Activated naive CD4-positive, alpha-beta T cell treated with anti-CD3 and anti-CD28 coated beads for 36 hours (primary cell): ENCODE data around the gene XPNPEP3. TPM values are rescaled to one million over a fixed set of nuclear protein-coding genes. Genes with fewer than 3 reads are reported as not detected.
"Not testable (repeated sequence)": the region's sequence is repeated elsewhere in the genome, so short reads cannot be mapped to it uniquely, and the experiment has no call there.

Experiments
- CTCF ChIA-PET: fragments of 350-600 bp; sonication (Branson Sonifier 250); formaldehyde crosslinking; loops from one replicate; lab custom pipeline; 2021; ENCODE audit warnings: antibody characterized with exemption; lab: Charles Lee
- DNase-seq: peaks from one replicate; pipeline ENCODE4 v3.0.0-alpha.2; 2020
- H3K27ac Mint-ChIP-seq: one replicate; pipeline ENCODE4 v1.8.0; 2021; ENCODE audit warnings: mild to moderate bottlenecking, mixed read lengths
- H3K27me3 Mint-ChIP-seq: one replicate; pipeline ENCODE4 v1.8.0; 2021; ENCODE audit warnings: low read depth, mixed read lengths
- H3K36me3 Mint-ChIP-seq: one replicate; pipeline ENCODE4 v1.8.0; 2021; ENCODE audit warnings: low read depth, mixed read lengths
- H3K4me1 Mint-ChIP-seq: one replicate; pipeline ENCODE4 v1.8.0; 2021; ENCODE audit warnings: low read depth, mixed read lengths
- H3K4me3 Mint-ChIP-seq: one replicate; pipeline ENCODE4 v1.8.0; 2021; ENCODE audit warnings: mild to moderate bottlenecking, moderate library complexity, mixed read lengths
- H3K9me3 Mint-ChIP-seq: one replicate; pipeline ENCODE4 v1.8.0; 2021; ENCODE audit warnings: mixed read lengths
- intact Hi-C: fragments of 100-400 bp; cut with micrococcal nuclease; formaldehyde crosslinking; loops from one replicate; pipeline ENCODE4 v1.15.1; 2023
- total RNA-seq, 2 experiments: library from RNA; stranded (reverse); gene quantifications; one replicate each; pipeline ENCODE4 v1.2.3, GENCODE V29; 2021

The XPNPEP3 gene
- total RNA-seq = 10 to 100 TPM; 15.7 to 19.6 TPM

DNA sequence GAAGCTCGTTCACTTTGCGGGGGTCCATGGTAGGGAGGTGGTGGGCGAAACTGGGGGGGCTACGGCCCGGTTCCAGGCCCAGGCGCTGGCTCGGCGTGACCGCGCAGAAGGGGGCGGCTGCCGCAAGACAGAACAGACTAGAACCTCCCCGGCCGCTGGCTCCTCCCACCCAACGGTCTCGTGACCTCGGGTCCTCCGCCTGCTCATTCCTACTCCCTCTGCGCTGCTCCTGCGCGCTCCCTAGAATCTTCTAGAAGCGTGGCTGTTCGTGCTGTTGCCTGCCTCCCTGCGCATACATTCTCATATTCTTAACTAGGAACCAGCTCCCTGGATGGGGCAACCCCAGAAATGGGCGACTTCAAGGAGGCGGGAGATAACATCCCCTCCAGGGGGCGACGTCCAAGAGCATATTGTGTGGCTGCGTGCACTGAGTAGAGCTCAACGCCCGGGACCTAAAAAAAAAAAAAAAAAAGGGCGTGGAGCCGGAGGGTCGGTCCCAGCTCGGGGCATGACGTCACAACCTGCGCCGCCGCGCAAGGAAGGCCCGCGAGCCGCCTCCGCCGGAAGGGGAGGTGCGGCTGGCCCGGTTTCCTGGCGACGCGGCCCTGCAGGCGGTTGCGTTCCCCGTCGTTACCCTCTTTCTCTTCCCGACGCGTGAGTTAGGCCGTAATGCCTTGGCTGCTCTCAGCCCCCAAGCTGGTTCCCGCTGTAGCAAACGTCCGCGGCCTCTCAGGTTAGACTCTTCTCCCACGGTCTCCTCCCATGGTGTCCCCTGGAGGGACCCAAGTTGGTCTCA lies at the start of gene XPNPEP3, which contains the start of gene ST13:
XPNPEP3 (plus strand) TSS at position 636 of the 796 bp plus-strand sequence; CDS start at position 670, 34 bp downstream.
ST13 (minus strand) TSS at position 127 of the 796 bp plus-strand sequence; CDS start at position 28, 99 bp downstream.
- Mint-ChIP-seq H3K36me3 (peaks cover 7% of the 10 kb centered on the region), H3K9me3 (no peaks in the 10 kb centered on the region), H3K4me1 (peaks cover 51% of the 10 kb centered on the region), H3K4me3 (peak within 1 kb of the TSS; percentile 95), H3K27ac (peak within 1 kb of the TSS; percentile 99), H3K27me3 (no peaks in the 10 kb centered on the region)
- peak; percentile 98 for DNase-seq
- intact Hi-C loops = loop anchor here (1.0 to 10.0 kb wide), 9 partner anchors 37 to 588 kb away; partner anchors contain the start of genes EP300, MRTFA, RANGAP1 and RBX1
- CTCF ChIA-PET = interaction anchor here (0.6 to 1.6 kb wide), 5 partner anchors 15 to 514 kb away, joined by 3 to 5 read pairs (median 3); no protein-coding TSS in a partner anchor

DNA sequence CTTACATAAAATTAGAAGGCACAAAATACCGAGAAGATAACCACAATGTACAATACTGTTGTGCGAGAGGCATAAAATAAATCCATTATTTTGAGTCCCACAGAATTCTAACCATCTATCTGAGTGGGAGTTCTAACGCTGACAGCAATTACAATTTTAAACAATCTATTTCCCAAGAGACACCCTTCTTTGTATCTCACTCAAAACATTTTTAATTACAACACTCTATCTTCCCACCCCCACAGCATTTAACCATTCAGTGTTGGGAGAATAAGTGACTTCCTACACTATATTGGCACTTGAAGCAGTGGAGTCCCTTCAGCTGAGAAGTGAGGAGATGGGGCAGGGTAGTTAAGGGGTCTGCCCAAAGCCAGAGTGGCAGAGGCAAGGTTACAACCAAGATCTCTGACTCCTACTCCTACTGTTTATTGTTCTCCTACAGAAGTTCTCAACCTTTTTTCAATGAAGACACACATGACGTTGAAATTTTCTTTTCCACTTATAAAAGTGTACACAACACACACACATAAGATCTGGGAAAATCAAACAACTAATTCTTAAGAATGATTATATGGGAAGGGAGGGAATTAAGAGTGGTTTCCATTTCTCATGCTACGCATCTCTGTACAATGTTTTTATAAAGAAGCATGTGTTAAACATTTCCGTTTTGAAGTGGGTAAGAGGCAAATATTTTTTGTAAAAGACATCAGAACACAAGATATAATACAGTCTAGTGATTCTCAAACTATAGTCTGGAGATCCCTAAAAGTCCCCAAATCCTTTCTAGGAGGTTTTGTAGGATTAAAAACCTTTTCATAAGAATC lies 48.7 kb upstream of the XPNPEP3 start:
- peaks cover 2% of the 10 kb centered on the region for H3K36me3 Mint-ChIP-seq
- CTCF ChIA-PET = no interaction called here
- H3K4me1 Mint-ChIP-seq = peaks cover 14% of the 10 kb centered on the region
- no peak overlapping the region for H3K4me3 Mint-ChIP-seq
- intact Hi-C loops = no loop called here
- no peak for DNase-seq
- H3K9me3 Mint-ChIP-seq = no peaks in the 10 kb centered on the region
- H3K27me3 Mint-ChIP-seq = no peaks in the 10 kb centered on the region
- no peak overlapping the region for H3K27ac Mint-ChIP-seq

DNA sequence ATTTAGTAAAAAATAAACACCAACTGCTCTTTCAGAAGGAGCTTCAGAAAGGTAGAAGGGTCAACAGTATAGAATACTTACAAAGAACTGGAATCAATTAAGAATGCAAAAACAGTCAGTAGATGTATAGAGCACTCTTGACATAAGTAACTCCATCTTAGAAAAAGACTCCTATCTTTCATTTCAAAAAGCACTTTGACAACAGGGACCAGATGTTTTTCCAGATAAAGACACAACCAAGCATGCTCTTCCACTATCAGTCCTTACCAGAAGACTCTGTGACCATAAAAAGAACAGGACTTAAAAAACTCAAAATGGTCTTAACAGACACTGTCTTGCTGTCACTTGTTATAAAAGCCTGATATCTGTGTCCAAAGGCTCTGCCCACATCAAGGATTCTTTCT lies 43.0 kb upstream of the XPNPEP3 start:
- H3K9me3 Mint-ChIP-seq = no peaks in the 10 kb centered on the region
- H3K27me3 Mint-ChIP-seq = no peaks in the 10 kb centered on the region
- intact Hi-C loops = no loop called here
- no peak for DNase-seq
- H3K4me3 Mint-ChIP-seq = no peak overlapping the region
- CTCF ChIA-PET = no interaction called here
- peaks cover 33% of the 10 kb centered on the region for H3K4me1 Mint-ChIP-seq
- peaks cover 15% of the 10 kb centered on the region for H3K36me3 Mint-ChIP-seq
- H3K27ac Mint-ChIP-seq = no peak overlapping the region

DNA sequence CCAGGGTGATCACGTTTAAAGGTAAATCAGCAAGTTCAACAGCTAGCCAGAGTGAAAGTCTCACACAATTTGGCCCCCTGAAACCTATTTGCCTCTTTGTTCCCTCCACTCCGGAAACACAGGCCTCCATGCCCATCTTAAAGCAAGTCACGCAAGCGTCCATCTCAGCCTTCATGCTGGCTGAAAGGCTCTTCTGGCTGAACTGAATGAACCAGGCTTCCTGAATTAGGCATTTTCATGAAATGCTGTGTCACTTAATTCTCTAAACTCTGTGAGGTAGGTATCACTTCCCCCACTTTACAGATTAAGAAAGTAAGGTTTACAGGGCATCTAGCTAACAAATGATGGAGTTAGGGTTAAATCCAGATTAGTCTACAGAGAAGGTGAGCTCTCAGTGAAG lies 39.2 kb upstream of the XPNPEP3 start:
- no peak for DNase-seq
- Mint-ChIP-seq H3K4me3 (peak overlapping the region; percentile 94), H3K36me3 (peaks cover 15% of the 10 kb centered on the region), H3K27ac (peak overlapping the region; percentile 61), H3K4me1 (peaks cover 36% of the 10 kb centered on the region), H3K9me3 (no peaks in the 10 kb centered on the region), H3K27me3 (no peaks in the 10 kb centered on the region)
- CTCF ChIA-PET = interaction anchor here (1.2 to 1.5 kb wide), 2 partner anchors 82 to 135 kb away, joined by 6 to 9 read pairs; no protein-coding TSS in a partner anchor
- intact Hi-C loops = loop anchor here (1.0 to 5.0 kb wide), 5 partner anchors 53 to 181 kb away; partner anchors contain the start of gene MRTFA

DNA sequence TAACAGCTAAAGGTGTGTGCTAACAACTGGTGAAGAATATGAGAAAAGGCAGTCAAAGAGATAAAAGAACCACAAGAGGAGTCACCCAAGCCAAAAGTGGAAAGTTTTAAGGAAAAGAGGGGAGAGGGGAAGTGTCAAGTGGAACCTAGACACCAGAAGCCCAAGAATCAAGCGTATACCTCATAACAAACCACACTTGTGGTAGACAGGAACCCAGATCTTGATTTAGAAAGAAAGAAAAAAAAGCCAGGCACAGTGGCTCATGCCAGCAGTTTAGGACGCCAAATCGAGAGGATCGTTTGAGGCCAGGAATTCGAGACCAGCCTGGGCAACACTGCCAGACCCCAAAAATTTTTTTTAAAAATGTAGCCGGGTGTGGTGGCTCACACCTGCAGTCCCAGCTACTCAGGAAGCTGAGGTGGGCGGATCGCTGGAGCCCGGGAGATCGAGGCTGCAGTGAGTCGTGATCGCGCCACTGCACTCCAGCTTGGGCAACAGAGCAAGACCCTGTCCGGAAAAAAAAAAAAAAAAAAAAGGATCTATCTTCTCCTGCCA lies 38.7 kb upstream of the XPNPEP3 start:
- DNase-seq = peak; percentile 10
- Mint-ChIP-seq H3K36me3 (peaks cover 15% of the 10 kb centered on the region), H3K4me1 (peaks cover 36% of the 10 kb centered on the region), H3K4me3 (peak overlapping the region; percentile 94), H3K9me3 (no peaks in the 10 kb centered on the region), H3K27ac (peak overlapping the region; percentile 83), H3K27me3 (no peaks in the 10 kb centered on the region)
- intact Hi-C loops = loop anchor here (1.0 to 5.0 kb wide), 5 partner anchors 53 to 181 kb away; partner anchors contain the start of gene MRTFA
- CTCF ChIA-PET = interaction anchor here (0.6 to 1.5 kb wide), 5 partner anchors 82 to 1469 kb away, joined by 3 to 9 read pairs (median 4); no protein-coding TSS in a partner anchor

DNA sequence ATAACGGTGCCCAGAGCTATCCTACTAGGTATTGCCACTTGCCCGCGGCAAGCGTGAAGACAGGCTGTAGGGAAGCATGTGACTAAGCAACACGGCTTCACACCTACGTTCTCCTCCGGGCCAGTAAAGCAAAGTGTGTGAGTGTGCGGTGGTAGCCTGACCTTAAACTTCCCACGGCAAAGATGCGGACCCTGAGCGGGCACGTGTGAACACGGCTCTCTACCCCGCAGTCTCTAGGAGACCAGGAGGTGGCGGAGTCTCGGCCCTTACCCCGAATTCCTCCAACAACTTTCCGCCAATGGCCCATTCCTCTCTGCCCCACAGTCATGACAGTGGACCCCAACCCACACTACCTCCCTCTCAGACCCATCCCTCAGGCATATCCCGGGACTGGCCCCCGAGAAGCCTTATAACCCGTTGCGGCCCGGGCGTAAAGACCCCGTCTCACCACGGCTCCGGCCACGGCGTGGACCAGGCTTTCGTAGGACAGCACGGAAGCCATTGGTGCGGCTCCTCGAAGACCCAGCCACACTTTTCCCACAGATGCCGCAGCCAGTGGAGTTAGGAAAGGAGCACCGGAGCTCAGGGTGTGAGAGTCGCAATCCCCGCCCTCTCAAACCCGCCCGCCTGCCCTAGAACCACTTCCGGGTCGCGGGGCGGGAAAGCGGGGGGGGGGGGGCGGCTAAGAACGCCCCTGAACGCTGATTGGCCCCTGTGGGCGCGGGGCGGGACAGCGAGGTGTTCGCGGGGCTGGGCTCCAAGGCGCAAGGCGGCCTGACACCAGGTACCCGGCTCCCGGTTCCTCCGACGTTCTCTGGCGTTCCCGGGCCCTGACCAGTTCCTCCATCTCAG lies 38.0 kb upstream of the XPNPEP3 start, which contains the start of gene SLC25A17:
SLC25A17 (minus strand) TSS at position 600 of the 852 bp plus-strand sequence; CDS start at position 502, 98 bp downstream.
- CTCF ChIA-PET = interaction anchor here (0.6 to 1.5 kb wide), 6 partner anchors 17 to 1470 kb away, joined by 3 to 9 read pairs (median 4); no protein-coding TSS in a partner anchor
- Mint-ChIP-seq H3K9me3 (no peaks in the 10 kb centered on the region), H3K4me1 (peaks cover 34% of the 10 kb centered on the region)

DNA sequence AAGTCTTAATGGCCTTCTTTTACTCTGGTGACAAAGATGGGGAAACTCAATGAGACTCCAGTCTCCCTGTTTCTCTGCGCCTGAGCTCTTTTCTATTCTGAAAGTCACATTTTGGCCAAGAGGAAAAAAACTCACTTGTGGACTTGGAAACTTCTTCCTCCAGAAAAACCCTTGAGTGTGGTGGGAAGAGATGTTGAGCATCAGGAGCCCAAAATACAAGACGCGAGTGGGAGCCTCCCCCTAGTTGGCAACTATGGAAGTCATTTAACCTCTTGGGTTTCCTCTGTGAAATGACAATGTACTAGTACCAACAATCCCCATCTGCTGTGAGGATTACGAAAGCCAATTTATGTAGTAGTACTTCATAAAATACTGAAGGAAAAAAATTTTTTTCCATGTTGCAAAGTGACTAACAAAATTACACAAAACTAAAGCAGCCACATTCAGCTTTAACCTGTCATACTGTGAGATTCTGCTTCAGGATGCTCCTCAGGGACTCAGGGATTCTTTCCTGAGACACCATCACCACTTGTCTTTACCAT lies 37.3 kb upstream of the XPNPEP3 start:
- intact Hi-C loops = loop anchor here (1.0 to 5.0 kb wide), 5 partner anchors 37 to 183 kb away; partner anchors contain the start of genes MRTFA and ST13
- peak; percentile 13 for DNase-seq
- H3K4me1 Mint-ChIP-seq = peaks cover 31% of the 10 kb centered on the region
- CTCF ChIA-PET = interaction anchor here (1.5 kb wide), 1 partner anchor 17 kb away, joined by 4 read pairs; no protein-coding TSS in a partner anchor
- H3K9me3 Mint-ChIP-seq = no peaks in the 10 kb centered on the region
- no peaks in the 10 kb centered on the region for H3K27me3 Mint-ChIP-seq
- H3K4me3 Mint-ChIP-seq = peak overlapping the region; percentile 94
- peak overlapping the region; percentile 47 for H3K27ac Mint-ChIP-seq
- H3K36me3 Mint-ChIP-seq = peaks cover 13% of the 10 kb centered on the region

More for the DNA sequence above, 38.0 kb upstream of the XPNPEP3 start, which contains the start of gene SLC25A17:
- Mint-ChIP-seq H3K27me3 (no peaks in the 10 kb centered on the region), H3K27ac (peak within 1 kb of the TSS; percentile 83), H3K4me3 (peak within 1 kb of the TSS; percentile 94), H3K36me3 (peaks cover 16% of the 10 kb centered on the region)
- DNase-seq = peak; percentile 89
- intact Hi-C loops = loop anchor here (1.0 to 5.0 kb wide), 6 partner anchors 37 to 182 kb away; partner anchors contain the start of genes MRTFA and ST13

DNA sequence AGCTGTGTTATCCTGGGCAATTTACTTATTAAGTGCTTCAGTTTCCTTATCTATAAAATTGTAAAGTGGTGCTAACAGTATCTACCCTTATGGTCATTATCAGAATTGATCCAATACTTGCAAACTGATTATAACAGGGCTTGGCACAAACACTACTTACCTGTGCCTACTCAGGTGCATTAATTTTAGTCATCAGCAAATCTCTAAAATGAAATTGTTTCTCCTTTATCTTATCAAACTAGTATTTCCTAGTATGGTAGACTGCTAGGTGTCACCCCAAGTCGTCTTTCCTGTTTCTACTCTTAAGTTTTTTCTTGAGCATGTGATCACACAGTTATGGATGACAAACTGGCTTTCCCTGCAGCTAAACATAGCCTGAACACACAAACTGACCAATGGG lies 33.5 kb upstream of the XPNPEP3 start:
- H3K9me3 Mint-ChIP-seq = no peaks in the 10 kb centered on the region
- H3K36me3 Mint-ChIP-seq = peaks cover 9% of the 10 kb centered on the region
- no peaks in the 10 kb centered on the region for H3K27me3 Mint-ChIP-seq
- intact Hi-C loops = no loop called here
- H3K4me3 Mint-ChIP-seq = no peak overlapping the region
- no peak for DNase-seq
- peaks cover 10% of the 10 kb centered on the region for H3K4me1 Mint-ChIP-seq
- no peak overlapping the region for H3K27ac Mint-ChIP-seq
- CTCF ChIA-PET = interaction anchor here (0.6 kb wide), 1 partner anchor 470 kb away, joined by 4 read pairs; no protein-coding TSS in a partner anchor

DNA sequence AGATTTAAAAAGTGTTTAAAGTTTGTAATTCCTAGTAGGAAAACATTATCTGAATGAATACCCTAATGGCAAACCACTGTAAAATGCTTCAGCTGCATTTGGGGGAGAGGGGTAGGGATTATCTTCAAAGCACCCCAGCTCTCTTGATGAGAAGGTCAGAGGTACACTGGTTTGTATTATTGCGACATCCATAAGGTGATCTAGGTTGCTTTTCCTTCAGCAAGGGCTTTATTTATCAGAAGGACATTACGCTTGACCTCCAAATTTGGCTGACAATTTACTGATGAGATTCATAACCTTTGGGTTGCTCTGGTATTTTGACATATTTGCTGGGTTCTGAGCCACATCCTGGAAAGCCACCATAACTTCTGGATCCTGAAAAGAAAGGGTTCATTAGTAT lies 30.7 kb upstream of the XPNPEP3 start:
- H3K4me1 Mint-ChIP-seq, CTCF ChIA-PET, DNase-seq, H3K27ac Mint-ChIP-seq, H3K4me3 Mint-ChIP-seq, H3K27me3 Mint-ChIP-seq, intact Hi-C loops, H3K9me3 Mint-ChIP-seq: not testable (repeated sequence)
- H3K36me3 Mint-ChIP-seq = peaks cover 20% of the 10 kb centered on the region

DNA sequence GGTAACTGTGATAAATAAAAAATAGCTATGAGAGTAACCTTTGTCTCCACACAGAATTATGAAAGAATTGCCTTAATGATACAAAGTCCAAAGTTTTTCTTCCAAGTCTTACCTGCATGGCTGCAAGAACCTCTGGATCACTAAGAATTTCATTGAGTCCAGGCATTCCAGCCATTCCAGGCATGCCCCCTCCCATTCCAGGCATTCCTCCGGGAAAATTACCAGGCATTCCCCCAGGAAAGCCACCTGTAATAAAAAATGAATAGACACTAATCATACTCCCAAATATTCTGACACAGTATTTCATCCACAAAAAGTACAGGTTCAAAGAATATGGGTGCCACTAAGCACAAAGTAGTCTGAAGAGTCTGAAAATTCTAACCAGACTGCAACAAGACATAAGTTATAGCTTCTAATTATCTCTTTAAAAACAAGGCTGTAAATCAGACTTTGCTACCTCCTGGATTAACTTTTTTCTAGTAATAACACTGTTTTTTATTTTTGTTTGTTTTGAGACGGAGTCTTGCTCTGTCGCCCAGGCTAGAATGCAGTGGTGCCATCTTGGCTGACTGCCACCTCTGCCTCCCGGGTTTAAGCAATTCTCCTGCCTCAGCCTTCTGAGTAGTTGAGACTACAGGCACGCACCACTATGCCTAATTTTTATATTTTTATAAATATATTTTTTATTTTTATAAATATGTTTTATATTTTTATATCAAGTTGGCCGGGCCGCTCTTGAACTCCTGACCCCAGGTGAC lies 29.8 kb upstream of the XPNPEP3 start:
- no peaks in the 10 kb centered on the region for H3K9me3 Mint-ChIP-seq
- CTCF ChIA-PET = no interaction called here
- no peak for DNase-seq
- intact Hi-C loops = no loop called here
- H3K4me3 Mint-ChIP-seq = no peak overlapping the region
- H3K4me1 Mint-ChIP-seq = no peaks in the 10 kb centered on the region
- H3K27me3 Mint-ChIP-seq = no peaks in the 10 kb centered on the region
- H3K27ac Mint-ChIP-seq = no peak overlapping the region
- H3K36me3 Mint-ChIP-seq = peaks cover 21% of the 10 kb centered on the region
